ENCODE measurements around the gene BABAM2.

Gene BABAM2

DNA sequence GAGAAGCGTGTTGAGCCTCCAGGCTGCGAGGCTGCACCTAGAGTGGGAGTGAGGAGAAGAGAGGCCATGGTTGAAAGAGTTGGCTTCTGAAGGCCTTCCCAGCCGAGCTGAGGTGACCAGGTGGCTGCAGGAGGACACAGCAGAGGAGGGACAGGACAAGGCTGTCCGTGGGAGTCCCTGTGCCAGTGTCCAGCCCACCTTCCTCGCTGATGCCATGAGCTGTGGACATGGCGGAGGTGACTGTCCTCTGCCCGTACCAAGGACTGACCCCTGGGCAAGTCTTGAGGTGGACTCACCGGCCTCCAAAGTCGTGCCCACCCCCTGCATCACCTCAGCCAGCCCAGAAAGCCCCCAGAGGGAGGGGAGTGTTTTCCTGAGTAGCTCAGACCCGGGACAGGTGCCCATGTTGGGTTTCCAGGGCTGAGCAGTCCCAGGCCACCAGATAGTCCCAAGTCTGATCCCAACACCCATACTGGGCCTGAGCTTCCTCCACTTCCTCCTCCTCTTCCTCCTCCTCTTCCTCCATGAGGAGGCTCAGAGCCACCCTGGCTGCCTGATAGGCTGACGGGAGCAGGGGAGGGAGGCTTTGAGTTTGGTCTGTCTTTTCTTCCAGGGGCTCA lies 459.1 kb downstream of the BABAM2 start:
- no peak overlapping the region for H3K4me3 ChIP-seq (ENCODE audit: low read depth, low read length)
- H3K4me1 ChIP-seq (ENCODE audit: control insufficient read depth, insufficient read depth, low read length) = no peaks in the 10 kb centered on the region
- ChIA-PET CTCF (interaction anchor here (0.6 kb wide), 1 partner anchor 9 kb away, joined by 4 read pairs; no protein-coding TSS in a partner anchor), POLR2A (no interaction called here)
- no peak overlapping the region for H3K27ac ChIP-seq (ENCODE audit: extremely low read depth, low read depth, low read length)
- no peaks in the 10 kb centered on the region for H3K9me3 ChIP-seq (ENCODE audit: control insufficient read depth, insufficient read depth, low read depth, low read length)
- H3K36me3 ChIP-seq (ENCODE audit: control insufficient read depth in 2 of 2, insufficient read depth in 1 of 2, low read length in 2 of 2) = no peaks in the 10 kb centered on the region
- TF ChIP-seq, protein P1, sequence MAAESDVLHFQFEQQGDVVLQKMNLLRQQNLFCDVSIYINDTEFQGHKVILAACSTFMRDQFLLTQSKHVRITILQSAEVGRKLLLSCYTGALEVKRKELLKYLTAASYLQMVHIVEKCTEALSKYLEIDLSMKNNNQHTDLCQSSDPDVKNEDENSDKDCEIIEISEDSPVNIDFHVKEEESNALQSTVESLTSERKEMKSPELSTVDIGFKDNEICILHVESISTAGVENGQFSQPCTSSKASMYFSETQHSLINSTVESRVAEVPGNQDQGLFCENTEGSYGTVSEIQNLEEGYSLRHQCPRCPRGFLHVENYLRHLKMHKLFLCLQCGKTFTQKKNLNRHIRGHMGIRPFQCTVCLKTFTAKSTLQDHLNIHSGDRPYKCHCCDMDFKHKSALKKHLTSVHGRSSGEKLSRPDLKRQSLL (tag by site-specific recombination; IDR thresholded peaks at IDR 0.05) = no peak
- no peak for TF ChIP-seq ZNF19 (tag by site-specific recombination; IDR thresholded peaks at IDR 0.05; ENCODE audit: low read depth)
- TF ChIP-seq, protein P2, sequence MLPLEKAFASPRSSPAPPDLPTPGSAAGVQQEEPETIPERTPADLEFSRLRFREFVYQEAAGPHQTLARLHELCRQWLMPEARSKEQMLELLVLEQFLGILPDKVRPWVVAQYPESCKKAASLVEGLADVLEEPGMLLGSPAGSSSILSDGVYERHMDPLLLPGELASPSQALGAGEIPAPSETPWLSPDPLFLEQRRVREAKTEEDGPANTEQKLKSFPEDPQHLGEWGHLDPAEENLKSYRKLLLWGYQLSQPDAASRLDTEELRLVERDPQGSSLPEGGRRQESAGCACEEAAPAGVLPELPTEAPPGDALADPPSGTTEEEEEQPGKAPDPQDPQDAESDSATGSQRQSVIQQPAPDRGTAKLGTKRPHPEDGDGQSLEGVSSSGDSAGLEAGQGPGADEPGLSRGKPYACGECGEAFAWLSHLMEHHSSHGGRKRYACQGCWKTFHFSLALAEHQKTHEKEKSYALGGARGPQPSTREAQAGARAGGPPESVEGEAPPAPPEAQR (tag by site-specific recombination; IDR thresholded peaks at IDR 0.05) = no peak
- TF ChIP-seq KLF1 (tag by site-specific recombination; IDR thresholded peaks at IDR 0.05) = no peak
- no peak for TF ChIP-seq ZNF521 (tag by site-specific recombination; IDR thresholded peaks at IDR 0.05)
- no peak for TF ChIP-seq RBAK (tag by site-specific recombination; IDR thresholded peaks at IDR 0.05)
- TF ChIP-seq ZNF404 (tag by site-specific recombination; IDR thresholded peaks at IDR 0.05) = no peak
- TF ChIP-seq PRDM1 (tag by site-specific recombination; IDR thresholded peaks at IDR 0.05) = no peak

DNA sequence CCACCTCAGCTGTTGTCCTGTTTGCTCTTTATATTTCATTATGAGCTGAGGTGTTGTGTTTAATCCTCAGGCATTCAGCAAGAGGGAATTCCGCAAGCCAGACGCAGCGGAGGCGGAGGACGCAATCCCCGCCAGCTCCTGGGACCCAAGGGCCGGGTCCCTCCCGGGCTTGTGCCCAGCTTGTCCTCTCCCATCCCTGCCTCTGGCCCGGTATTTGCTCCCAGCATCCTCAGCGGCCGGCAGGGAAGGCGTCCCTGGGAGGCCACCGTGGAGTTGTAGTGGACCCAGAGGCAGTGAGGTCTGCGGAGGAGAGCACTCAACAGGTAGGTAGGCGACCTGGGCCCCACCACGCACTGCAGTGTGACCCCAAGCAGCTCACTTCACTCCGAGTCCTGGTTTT lies 459.7 kb downstream of the BABAM2 start:
- Histone ChIP-seq H3K4me3 (ENCODE audit: low read depth, low read length) (no peak overlapping the region), H3K36me3 (ENCODE audit: control insufficient read depth in 2 of 2, insufficient read depth in 1 of 2, low read length in 2 of 2) (no peaks in the 10 kb centered on the region), H3K27ac (ENCODE audit: extremely low read depth, low read depth, low read length) (no peak overlapping the region), H3K9me3 (ENCODE audit: control insufficient read depth, insufficient read depth, low read depth, low read length) (no peaks in the 10 kb centered on the region), H3K4me1 (ENCODE audit: control insufficient read depth, insufficient read depth, low read length) (no peaks in the 10 kb centered on the region)
- ChIA-PET CTCF (no interaction called here), POLR2A (no interaction called here)
- TF ChIP-seq ZFP69B (tag by site-specific recombination; IDR thresholded peaks at IDR 0.05) (no peak), ZNF660 (tag by site-specific recombination; IDR thresholded peaks at IDR 0.05) (no peak), ZBTB20 (tag by site-specific recombination; IDR thresholded peaks at IDR 0.05) (no peak), ZIC2 (tag by site-specific recombination; IDR thresholded peaks at IDR 0.05) (no peak), SCRT2 (tag by site-specific recombination; IDR thresholded peaks at IDR 0.05) (peak; percentile 40; the same call in 1 of the 2 replicates)
- TF ChIP-seq, protein P3, sequence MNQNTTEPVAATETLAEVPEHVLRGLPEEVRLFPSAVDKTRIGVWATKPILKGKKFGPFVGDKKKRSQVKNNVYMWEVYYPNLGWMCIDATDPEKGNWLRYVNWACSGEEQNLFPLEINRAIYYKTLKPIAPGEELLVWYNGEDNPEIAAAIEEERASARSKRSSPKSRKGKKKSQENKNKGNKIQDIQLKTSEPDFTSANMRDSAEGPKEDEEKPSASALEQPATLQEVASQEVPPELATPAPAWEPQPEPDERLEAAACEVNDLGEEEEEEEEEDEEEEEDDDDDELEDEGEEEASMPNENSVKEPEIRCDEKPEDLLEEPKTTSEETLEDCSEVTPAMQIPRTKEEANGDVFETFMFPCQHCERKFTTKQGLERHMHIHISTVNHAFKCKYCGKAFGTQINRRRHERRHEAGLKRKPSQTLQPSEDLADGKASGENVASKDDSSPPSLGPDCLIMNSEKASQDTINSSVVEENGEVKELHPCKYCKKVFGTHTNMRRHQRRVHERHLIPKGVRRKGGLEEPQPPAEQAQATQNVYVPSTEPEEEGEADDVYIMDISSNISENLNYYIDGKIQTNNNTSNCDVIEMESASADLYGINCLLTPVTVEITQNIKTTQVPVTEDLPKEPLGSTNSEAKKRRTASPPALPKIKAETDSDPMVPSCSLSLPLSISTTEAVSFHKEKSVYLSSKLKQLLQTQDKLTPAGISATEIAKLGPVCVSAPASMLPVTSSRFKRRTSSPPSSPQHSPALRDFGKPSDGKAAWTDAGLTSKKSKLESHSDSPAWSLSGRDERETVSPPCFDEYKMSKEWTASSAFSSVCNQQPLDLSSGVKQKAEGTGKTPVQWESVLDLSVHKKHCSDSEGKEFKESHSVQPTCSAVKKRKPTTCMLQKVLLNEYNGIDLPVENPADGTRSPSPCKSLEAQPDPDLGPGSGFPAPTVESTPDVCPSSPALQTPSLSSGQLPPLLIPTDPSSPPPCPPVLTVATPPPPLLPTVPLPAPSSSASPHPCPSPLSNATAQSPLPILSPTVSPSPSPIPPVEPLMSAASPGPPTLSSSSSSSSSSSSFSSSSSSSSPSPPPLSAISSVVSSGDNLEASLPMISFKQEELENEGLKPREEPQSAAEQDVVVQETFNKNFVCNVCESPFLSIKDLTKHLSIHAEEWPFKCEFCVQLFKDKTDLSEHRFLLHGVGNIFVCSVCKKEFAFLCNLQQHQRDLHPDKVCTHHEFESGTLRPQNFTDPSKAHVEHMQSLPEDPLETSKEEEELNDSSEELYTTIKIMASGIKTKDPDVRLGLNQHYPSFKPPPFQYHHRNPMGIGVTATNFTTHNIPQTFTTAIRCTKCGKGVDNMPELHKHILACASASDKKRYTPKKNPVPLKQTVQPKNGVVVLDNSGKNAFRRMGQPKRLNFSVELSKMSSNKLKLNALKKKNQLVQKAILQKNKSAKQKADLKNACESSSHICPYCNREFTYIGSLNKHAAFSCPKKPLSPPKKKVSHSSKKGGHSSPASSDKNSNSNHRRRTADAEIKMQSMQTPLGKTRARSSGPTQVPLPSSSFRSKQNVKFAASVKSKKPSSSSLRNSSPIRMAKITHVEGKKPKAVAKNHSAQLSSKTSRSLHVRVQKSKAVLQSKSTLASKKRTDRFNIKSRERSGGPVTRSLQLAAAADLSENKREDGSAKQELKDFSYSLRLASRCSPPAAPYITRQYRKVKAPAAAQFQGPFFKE (tag by site-specific recombination; IDR thresholded peaks at IDR 0.05; ENCODE audit: borderline replicate concordance) = no peak
